ENCODE measurements around the gene PTPRM. TPM values are rescaled to one million over a fixed set of nuclear protein-coding genes. Genes with fewer than 3 reads are reported as not detected.

PTPRM gene
- polyA plus RNA-seq, 1 of the 3 experiments (the other 2 are of a cell fraction), result 16.0 TPM

GRCh38 chr18:7557973-7558372 lies 9.1 kb upstream of the PTPRM start:
- H3K27me3 ChIP-seq (ENCODE audit: insufficient read depth), result no peaks in the 10 kb centered on the region
- no peaks in the 10 kb centered on the region for H3K79me2 ChIP-seq (ENCODE audit: insufficient read depth)
- H3F3A ChIP-seq (replicated peaks; ENCODE audit: insufficient read depth), result no peaks in the 10 kb centered on the region
- no peak overlapping the region for H3K27ac ChIP-seq (ENCODE audit: low read depth in 2 of 2, low read length in 1 of 2)
- H3K9ac ChIP-seq, result no peak overlapping the region
- H3K4me1 ChIP-seq (ENCODE audit: control insufficient read depth in 1 of 2, insufficient read depth in 2 of 2, low read depth in 1 of 2, low read length in 1 of 2), result no peaks in the 10 kb centered on the region
- H3K9me3 ChIP-seq, result no peaks in the 10 kb centered on the region
- H3K4me2 ChIP-seq, result no peak overlapping the region
- TF ChIP-seq, protein P1, sequence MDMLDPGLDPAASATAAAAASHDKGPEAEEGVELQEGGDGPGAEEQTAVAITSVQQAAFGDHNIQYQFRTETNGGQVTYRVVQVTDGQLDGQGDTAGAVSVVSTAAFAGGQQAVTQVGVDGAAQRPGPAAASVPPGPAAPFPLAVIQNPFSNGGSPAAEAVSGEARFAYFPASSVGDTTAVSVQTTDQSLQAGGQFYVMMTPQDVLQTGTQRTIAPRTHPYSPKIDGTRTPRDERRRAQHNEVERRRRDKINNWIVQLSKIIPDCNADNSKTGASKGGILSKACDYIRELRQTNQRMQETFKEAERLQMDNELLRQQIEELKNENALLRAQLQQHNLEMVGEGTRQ (IDR thresholded peaks at IDR 0.05; ENCODE audit: borderline replicate concordance, low read depth, low read length), result no peak
- TF ChIP-seq EP300 (IDR thresholded peaks at IDR 0.05; ENCODE audit: borderline replicate concordance in 1 of 2, low read depth in 1 of 2, low read length in 1 of 2), result no peak
- TF ChIP-seq, protein P2, sequence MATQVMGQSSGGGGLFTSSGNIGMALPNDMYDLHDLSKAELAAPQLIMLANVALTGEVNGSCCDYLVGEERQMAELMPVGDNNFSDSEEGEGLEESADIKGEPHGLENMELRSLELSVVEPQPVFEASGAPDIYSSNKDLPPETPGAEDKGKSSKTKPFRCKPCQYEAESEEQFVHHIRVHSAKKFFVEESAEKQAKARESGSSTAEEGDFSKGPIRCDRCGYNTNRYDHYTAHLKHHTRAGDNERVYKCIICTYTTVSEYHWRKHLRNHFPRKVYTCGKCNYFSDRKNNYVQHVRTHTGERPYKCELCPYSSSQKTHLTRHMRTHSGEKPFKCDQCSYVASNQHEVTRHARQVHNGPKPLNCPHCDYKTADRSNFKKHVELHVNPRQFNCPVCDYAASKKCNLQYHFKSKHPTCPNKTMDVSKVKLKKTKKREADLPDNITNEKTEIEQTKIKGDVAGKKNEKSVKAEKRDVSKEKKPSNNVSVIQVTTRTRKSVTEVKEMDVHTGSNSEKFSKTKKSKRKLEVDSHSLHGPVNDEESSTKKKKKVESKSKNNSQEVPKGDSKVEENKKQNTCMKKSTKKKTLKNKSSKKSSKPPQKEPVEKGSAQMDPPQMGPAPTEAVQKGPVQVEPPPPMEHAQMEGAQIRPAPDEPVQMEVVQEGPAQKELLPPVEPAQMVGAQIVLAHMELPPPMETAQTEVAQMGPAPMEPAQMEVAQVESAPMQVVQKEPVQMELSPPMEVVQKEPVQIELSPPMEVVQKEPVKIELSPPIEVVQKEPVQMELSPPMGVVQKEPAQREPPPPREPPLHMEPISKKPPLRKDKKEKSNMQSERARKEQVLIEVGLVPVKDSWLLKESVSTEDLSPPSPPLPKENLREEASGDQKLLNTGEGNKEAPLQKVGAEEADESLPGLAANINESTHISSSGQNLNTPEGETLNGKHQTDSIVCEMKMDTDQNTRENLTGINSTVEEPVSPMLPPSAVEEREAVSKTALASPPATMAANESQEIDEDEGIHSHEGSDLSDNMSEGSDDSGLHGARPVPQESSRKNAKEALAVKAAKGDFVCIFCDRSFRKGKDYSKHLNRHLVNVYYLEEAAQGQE (IDR thresholded peaks at IDR 0.05; ENCODE audit: low read depth, low read length), result no peak
- TF ChIP-seq IRF3 (IDR thresholded peaks at IDR 0.05; ENCODE audit: low read depth, low read length), result no peak
- TF ChIP-seq, protein P3, sequence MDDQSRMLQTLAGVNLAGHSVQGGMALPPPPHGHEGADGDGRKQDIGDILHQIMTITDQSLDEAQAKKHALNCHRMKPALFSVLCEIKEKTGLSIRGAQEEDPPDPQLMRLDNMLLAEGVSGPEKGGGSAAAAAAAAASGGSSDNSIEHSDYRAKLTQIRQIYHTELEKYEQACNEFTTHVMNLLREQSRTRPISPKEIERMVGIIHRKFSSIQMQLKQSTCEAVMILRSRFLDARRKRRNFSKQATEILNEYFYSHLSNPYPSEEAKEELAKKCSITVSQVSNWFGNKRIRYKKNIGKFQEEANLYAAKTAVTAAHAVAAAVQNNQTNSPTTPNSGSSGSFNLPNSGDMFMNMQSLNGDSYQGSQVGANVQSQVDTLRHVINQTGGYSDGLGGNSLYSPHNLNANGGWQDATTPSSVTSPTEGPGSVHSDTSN (IDR thresholded peaks at IDR 0.05), result no peak
- no peak for TF ChIP-seq TAF1 (IDR thresholded peaks at IDR 0.05; ENCODE audit: borderline replicate concordance, low read depth, low read length)
- no peak for TF ChIP-seq FOXJ3 (CRISPR knock-in tag; IDR thresholded peaks at IDR 0.05)
- ChIA-PET POLR2A (no interaction called here), CTCF (interaction anchor here (0.8 to 3.7 kb wide), 2 partner anchors 9 to 19 kb away, joined by 3 to 21 read pairs; partner anchors contain the start of gene PTPRM)
- H3K4me3 ChIP-seq (ENCODE audit: low read depth in 2 of 2, low read length in 1 of 2), result no peak overlapping the region
- H3K9me2 ChIP-seq, result no peaks in the 10 kb centered on the region
- H2AFZ ChIP-seq (ENCODE audit: low read depth), result no peak overlapping the region
- WGBS (ENCODE audit: low lambda C conversion rate), result 22% methylated on average over 2 of the region's 2 CpGs
- no peaks in the 10 kb centered on the region for H4K20me1 ChIP-seq (ENCODE audit: insufficient read depth)
- no peak for DNase-seq
- H3K36me3 ChIP-seq (replicated peaks in 1 of 2; ENCODE audit: control insufficient read depth in 1 of 2, insufficient read depth in 2 of 2, low read length in 1 of 2), result no peaks in the 10 kb centered on the region

DNA sequence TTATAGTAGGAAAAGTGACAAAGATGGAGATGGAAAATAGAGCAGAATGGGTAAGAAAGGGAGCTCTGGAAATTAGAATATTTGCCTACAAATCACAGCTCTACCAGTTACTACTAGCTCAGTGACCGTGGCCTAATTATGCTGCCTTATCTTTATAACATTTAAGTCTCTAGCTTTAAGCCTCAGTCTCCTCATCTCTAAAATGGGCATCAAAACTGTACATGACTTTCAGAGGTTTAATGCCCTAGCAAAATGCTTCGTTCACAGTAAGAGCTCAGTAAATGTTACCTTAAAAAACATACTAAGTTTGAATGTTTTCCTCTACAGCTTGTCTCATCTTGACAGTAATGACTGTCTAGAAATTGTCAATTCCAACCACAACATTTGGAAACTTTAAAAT lies 8.3 kb upstream of the PTPRM start:
- H3K9me2 ChIP-seq, result no peaks in the 10 kb centered on the region
- WGBS (ENCODE audit: low lambda C conversion rate), result 18% methylated on average over 2 of the region's 2 CpGs
- H3K4me2 ChIP-seq, result no peak overlapping the region
- POLR2A ChIA-PET, result no interaction called here
- H2AFZ ChIP-seq (ENCODE audit: low read depth), result no peak overlapping the region
- CTCF ChIA-PET, result interaction anchor here (0.8 to 3.7 kb wide), 3 partner anchors 8 to 323 kb away, joined by 3 to 21 read pairs (median 5); partner anchors contain the start of gene PTPRM
- H3K79me2 ChIP-seq (ENCODE audit: insufficient read depth), result no peaks in the 10 kb centered on the region
- no peak for DNase-seq
- no peak overlapping the region for H3K9ac ChIP-seq
- no peaks in the 10 kb centered on the region for H3K36me3 ChIP-seq (replicated peaks in 1 of 2; ENCODE audit: control insufficient read depth in 1 of 2, insufficient read depth in 2 of 2, low read length in 1 of 2)
- H3K4me3 ChIP-seq (ENCODE audit: low read depth in 2 of 2, low read length in 1 of 2), result no peak overlapping the region
- no peaks in the 10 kb centered on the region for H3K4me1 ChIP-seq (ENCODE audit: control insufficient read depth in 1 of 2, insufficient read depth in 2 of 2, low read depth in 1 of 2, low read length in 1 of 2)
- no peaks in the 10 kb centered on the region for H3K9me3 ChIP-seq
- H3K27me3 ChIP-seq (ENCODE audit: insufficient read depth), result no peaks in the 10 kb centered on the region
- H4K20me1 ChIP-seq (ENCODE audit: insufficient read depth), result no peaks in the 10 kb centered on the region
- no peaks in the 10 kb centered on the region for H3F3A ChIP-seq (replicated peaks; ENCODE audit: insufficient read depth)
- no peak overlapping the region for H3K27ac ChIP-seq (ENCODE audit: low read depth in 2 of 2, low read length in 1 of 2)
- no peak for TF ChIP-seq JUND (IDR thresholded peaks at IDR 0.05)
- TF ChIP-seq GATA2 (CRISPR knock-in tag; IDR thresholded peaks at IDR 0.05), result no peak
- TF ChIP-seq, protein P2 (IDR thresholded peaks at IDR 0.05; ENCODE audit: low read depth, low read length), result no peak
- no peak for TF ChIP-seq TEAD4 (IDR thresholded peaks at IDR 0.05; ENCODE audit: borderline replicate concordance, insufficient read depth)
- TF ChIP-seq SIN3A (IDR thresholded peaks at IDR 0.05; ENCODE audit: borderline replicate concordance, low read depth, low read length), result no peak
- no peak for TF ChIP-seq ELF1 (IDR thresholded peaks at IDR 0.05)
- TF ChIP-seq, protein P4, sequence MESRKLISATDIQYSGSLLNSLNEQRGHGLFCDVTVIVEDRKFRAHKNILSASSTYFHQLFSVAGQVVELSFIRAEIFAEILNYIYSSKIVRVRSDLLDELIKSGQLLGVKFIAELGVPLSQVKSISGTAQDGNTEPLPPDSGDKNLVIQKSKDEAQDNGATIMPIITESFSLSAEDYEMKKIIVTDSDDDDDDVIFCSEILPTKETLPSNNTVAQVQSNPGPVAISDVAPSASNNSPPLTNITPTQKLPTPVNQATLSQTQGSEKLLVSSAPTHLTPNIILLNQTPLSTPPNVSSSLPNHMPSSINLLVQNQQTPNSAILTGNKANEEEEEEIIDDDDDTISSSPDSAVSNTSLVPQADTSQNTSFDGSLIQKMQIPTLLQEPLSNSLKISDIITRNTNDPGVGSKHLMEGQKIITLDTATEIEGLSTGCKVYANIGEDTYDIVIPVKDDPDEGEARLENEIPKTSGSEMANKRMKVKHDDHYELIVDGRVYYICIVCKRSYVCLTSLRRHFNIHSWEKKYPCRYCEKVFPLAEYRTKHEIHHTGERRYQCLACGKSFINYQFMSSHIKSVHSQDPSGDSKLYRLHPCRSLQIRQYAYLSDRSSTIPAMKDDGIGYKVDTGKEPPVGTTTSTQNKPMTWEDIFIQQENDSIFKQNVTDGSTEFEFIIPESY (IDR thresholded peaks at IDR 0.05; ENCODE audit: borderline replicate concordance, low read depth), result no peak
